Suppressor macrophage treated with lipopolysaccharide for 4 hours (primary cell): Measurements from ENCODE around the gene STAC2.

Experiments used
- DNase-seq: peaks from one replicate; pipeline ENCODE4 v3.0.0-alpha.2; 2020

Gene STAC2

GRCh38 chr17:39209317-39210092 is 16.2 kb downstream of the STAC2 start:
- peak; percentile 73 for DNase-seq

- no peak for DNase-seq
Measured at GRCh38 chr17:39208893-39209292, 16.9 kb downstream of the STAC2 start.

GRCh38 chr17:39208136-39208535 is 17.6 kb downstream of the STAC2 start:
- peak; percentile 17 for DNase-seq

GRCh38 chr17:39205112-39205526 is 20.6 kb downstream of the STAC2 start:
- DNase-seq = no peak

GRCh38 chr17:39204245-39204644 is 21.5 kb downstream of the STAC2 start:
- DNase-seq = no peak

GRCh38 chr17:39200957-39201510 is 24.7 kb downstream of the STAC2 start:
- DNase-seq = no peak

GRCh38 chr17:39200070-39200879 is 25.5 kb downstream of the STAC2 start, which contains the start of gene RPL19:
Gene RPL19 (plus strand): TSS chr17:39200283. CDS start chr17:39200345, 62 bp downstream.
- peak; percentile 84 for DNase-seq

- peak; percentile 96 for DNase-seq
Measured at GRCh38 chr17:39199820-39200069, 26.0 kb downstream of the STAC2 start.

GRCh38 chr17:39198186-39198566 is 27.6 kb downstream of the STAC2 start:
- peak; percentile 41 for DNase-seq

GRCh38 chr17:39197380-39198185 is 28.2 kb downstream of the STAC2 start, which contains the start of gene CACNB1:
Gene CACNB1 (minus strand): TSS chr17:39197669. CDS start chr17:39197495, 174 bp downstream.
- peak; percentile 44 for DNase-seq

- DNase-seq = no peak
Measured at GRCh38 chr17:39196808-39197291, 28.9 kb downstream of the STAC2 start.

- DNase-seq = no peak
Measured at GRCh38 chr17:39196241-39196807, 29.4 kb downstream of the STAC2 start.

GRCh38 chr17:39195568-39196160 is 30.1 kb downstream of the STAC2 start:
- no peak for DNase-seq

- no peak for DNase-seq
Measured at GRCh38 chr17:39194985-39195524, 30.7 kb downstream of the STAC2 start.

GRCh38 chr17:39194089-39194984 is 31.4 kb downstream of the STAC2 start:
- DNase-seq = no peak

GRCh38 chr17:39193346-39193745 is 32.4 kb downstream of the STAC2 start:
- DNase-seq = no peak

GRCh38 chr17:39192901-39193300 is 32.8 kb downstream of the STAC2 start:
- DNase-seq = no peak

- DNase-seq = no peak
Measured at GRCh38 chr17:39191750-39192510, 33.8 kb downstream of the STAC2 start.

GRCh38 chr17:39187152-39187830 is 38.5 kb downstream of the STAC2 start:
- DNase-seq = no peak
